Right lobe of liver (tissue), 6 donors: Measurements from ENCODE around the gene NOCT. TPM values are rescaled to one million over a fixed set of nuclear protein-coding genes. Genes with fewer than 3 reads are reported as not detected.
"Not testable (repeated sequence)": the region's sequence is repeated elsewhere in the genome, so short reads cannot be mapped to it uniquely, and the experiment has no call there.

ENCODE experiments used
- ATAC-seq, 4 donors: fragments of 200-7000 bp; cut with Tn5 transposase; one replicate each; pipeline ENCODE4 v1.9.1; 2020; ENCODE audit warnings: mild to moderate bottlenecking in 4 of 4, moderate library complexity in 4 of 4
- DNase-seq, 3 donors: peaks; one replicate each; pipeline ENCODE4 v3.0.0-alpha.2; 2020
- H3K27ac ChIP-seq, 3 donors: fragments of 200-600 bp; one replicate each; pipeline ENCODE4 v1.8.0; 2022
- H3K27me3 ChIP-seq, 2 donors: fragments of 200-600 bp; one replicate each; pipeline ENCODE4 v1.8.0; 2022
- H3K36me3 ChIP-seq, 4 donors: fragments of 200-600 bp; sonication (generic) in 1 of 4; one replicate each; pipeline versions ENCODE4 v1.5.1 to v1.8.0; 2017 to 2022; ENCODE audit warnings: control low read depth in 1 of 4
- H3K4me1 ChIP-seq, 4 donors: fragments of 200-600 bp; sonication (generic) in 1 of 4; one replicate each; pipeline versions ENCODE4 v1.5.1 to v1.8.0; 2017 to 2022; ENCODE audit warnings: control low read depth in 1 of 4
- H3K4me3 ChIP-seq, 3 donors: fragments of 200-600 bp; one replicate each; pipeline ENCODE4 v1.8.0; 2022
- H3K9me3 ChIP-seq, 4 donors: fragments of 200-600 bp; sonication (generic) in 1 of 4; one replicate each; pipeline versions ENCODE4 v1.5.1 to v1.8.0; 2017 to 2022; ENCODE audit warnings: control low read depth in 1 of 4
- CTCF ChIP-seq, 4 donors: fragments of 200-600 bp in 3 of 4; fragments of 450-650 bp in 1 of 4; IDR thresholded peaks; one replicate each; pipeline versions ENCODE4 v1.5.1 to v1.8.0; 2016 to 2022; ENCODE audit warnings: antibody characterized with exemption in 4 of 4, mild to moderate bottlenecking in 2 of 4
- POLR2A ChIP-seq: fragments of 450-650 bp; IDR thresholded peaks from one replicate; pipeline ENCODE4 v1.6.1; 2017; ENCODE audit warnings: antibody characterized with exemption, mild to moderate bottlenecking
- WGBS: methylation state at CpG from one replicate; pipeline ENCODE4 v1.1.6; 2018; ENCODE audit warnings: low coverage, low lambda C conversion rate; ENCODE audit not compliant: insufficient coverage; ENCODE audit errors: missing lambda C conversion rate; 5-methylcytosine and 5-hydroxymethylcytosine counted together
- intact Hi-C, 2 donors: fragments of 100-400 bp; cut with DNase I; formaldehyde crosslinking; loops; one replicate each; pipeline versions ENCODE4 v1.11.2 to v1.14.1; 2022
- total RNA-seq, 6 experiments: library from RNA; depleted of rRNA in 2 of 6; stranded (reverse); fragments of >200 nt in 2 of 6; fragmentation: NEBNext Ultra II Directional in 3 of 6; extraction: Animal tissue kit (Norgen Biotek cat#: 25700) in 3 of 6; gene quantifications; one replicate each; pipeline versions ENCODE4 v1.1.0 to v1.2.4, GENCODE V29; 2016 to 2023
- donor health status: DM: no; HTN: yes; CAD: no.
- donor health status: DM: no; HTN: no; CAD: no.
- donor health status: DM: no; HTN: no; CAD: no.
- donor health status: DM: no; HTN: yes; CAD: no.
- donor health status: DM: no; HTN: yes; CAD: no.

Gene NOCT
- total RNA-seq, 6 experiments from 2014 or later = 3.5 to 20.5 (median 9.7) TPM

GRCh38 chr4:138996090-138996489, 19.5 kb upstream of the NOCT start:
- intact Hi-C loops = no loop called here

DNA sequence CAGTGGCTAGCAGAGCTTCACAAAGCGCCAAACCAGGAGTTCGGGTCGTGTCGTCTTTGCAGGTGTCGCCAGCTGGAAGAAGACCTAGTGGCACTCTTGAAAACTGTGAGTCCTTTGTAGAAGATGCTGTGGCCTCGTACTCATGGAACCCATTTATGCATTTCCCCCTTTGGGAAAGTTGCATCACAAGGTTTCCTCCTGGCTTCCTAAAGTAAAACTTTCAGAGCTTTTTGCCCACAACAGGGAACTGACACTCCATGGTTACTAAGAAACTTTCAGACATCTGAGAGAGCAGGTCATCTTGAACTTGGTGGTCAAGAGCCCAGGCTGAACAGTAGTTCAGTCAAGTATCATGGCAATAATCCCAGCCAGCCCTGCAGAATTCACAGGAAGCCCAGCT, 15.9 kb upstream of the NOCT start:
- ATAC-seq (no peak), DNase-seq (no peak)
- intact Hi-C loops = no loop called here
- H3K4me1 ChIP-seq = no peaks in the 10 kb centered on the region
- no peaks in the 10 kb centered on the region for H3K36me3 ChIP-seq
- TF ChIP-seq CTCF (IDR thresholded peaks at IDR 0.05) = no peak
- H3K9me3 ChIP-seq = no peaks in the 10 kb centered on the region
- H3K4me3 ChIP-seq = no peak overlapping the region
- no peak overlapping the region for H3K27ac ChIP-seq
- WGBS = 57% methylated on average over 3 of the region's 6 CpGs
- no peaks in the 10 kb centered on the region for H3K27me3 ChIP-seq

More at GRCh38 chr4:138996090-138996489, 19.5 kb upstream of the NOCT start:
- ATAC-seq (no peak), DNase-seq (no peak)
- Histone ChIP-seq H3K4me3 (no peak overlapping the region), H3K27ac (no peak overlapping the region), H3K36me3 (no peaks in the 10 kb centered on the region), H3K4me1 (no peaks in the 10 kb centered on the region), H3K9me3 (no peaks in the 10 kb centered on the region), H3K27me3 (no peaks in the 10 kb centered on the region)
- 70% methylated on average over 6 of the region's 6 CpGs for WGBS
- TF ChIP-seq CTCF (IDR thresholded peaks at IDR 0.05) (no peak), POLR2A (no peak)

GRCh38 chr4:139000134-139000533, 15.4 kb upstream of the NOCT start:
- H3K9me3 ChIP-seq, intact Hi-C loops, H3K36me3 ChIP-seq, H3K4me3 ChIP-seq, DNase-seq, ATAC-seq, H3K27me3 ChIP-seq, H3K27ac ChIP-seq, H3K4me1 ChIP-seq: not testable (repeated sequence)
- 86% methylated on average over 4 of the region's 5 CpGs for WGBS

DNA sequence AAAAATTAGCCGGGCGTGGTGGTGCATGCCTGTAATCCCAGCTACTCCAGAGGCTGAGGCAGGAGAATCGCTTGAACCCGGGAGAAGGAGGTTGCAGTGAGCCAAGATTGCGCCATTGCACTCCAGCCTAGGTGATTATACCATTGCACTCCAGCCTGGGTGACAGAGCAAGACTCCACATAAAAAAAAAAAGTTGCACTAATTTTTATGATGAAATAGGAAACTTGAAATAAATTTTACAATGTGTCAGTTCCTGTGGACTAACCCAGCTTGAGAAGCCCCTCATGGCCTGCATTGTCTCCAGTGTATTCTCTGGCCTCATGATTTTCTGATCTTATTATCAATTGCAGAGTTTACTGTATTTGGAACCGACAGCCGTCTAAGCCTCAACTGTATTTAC, 14.2 kb upstream of the NOCT start:
- H3K36me3 ChIP-seq, H3K27ac ChIP-seq, H3K4me3 ChIP-seq, H3K27me3 ChIP-seq, DNase-seq, H3K9me3 ChIP-seq, intact Hi-C loops, H3K4me1 ChIP-seq, ATAC-seq: not testable (repeated sequence)
- 75% methylated on average over 7 of the region's 7 CpGs for WGBS

GRCh38 chr4:139003668-139004067, 11.9 kb upstream of the NOCT start:
- H3K27me3 ChIP-seq, ATAC-seq, H3K36me3 ChIP-seq, H3K27ac ChIP-seq, DNase-seq, H3K4me3 ChIP-seq, H3K9me3 ChIP-seq, H3K4me1 ChIP-seq, intact Hi-C loops: not testable (repeated sequence)
- WGBS = 96% methylated on average over 4 of the region's 4 CpGs

GRCh38 chr4:139005774-139006173, 9.8 kb upstream of the NOCT start:
- intact Hi-C loops = no loop called here
- WGBS = 85% methylated on average over 5 of the region's 5 CpGs
- no peaks in the 10 kb centered on the region for H3K27me3 ChIP-seq
- DNase-seq (no peak), ATAC-seq (no peak)
- no peaks in the 10 kb centered on the region for H3K36me3 ChIP-seq
- H3K9me3 ChIP-seq = no peaks in the 10 kb centered on the region
- H3K27ac ChIP-seq = no peak overlapping the region
- no peak overlapping the region for H3K4me3 ChIP-seq
- peaks cover 0 to 5% (median 0%) of the 10 kb centered on the region in 4 donors for H3K4me1 ChIP-seq
- TF ChIP-seq POLR2A (no peak), CTCF (IDR thresholded peaks at IDR 0.05) (no peak)
